Endothelial cell of umbilical vein (primary cell): ENCODE results near the gene FBXL17.

ENCODE experiments used
- EZH2 ChIP-seq: IDR thresholded peaks from 2 replicates; pipeline ENCODE4 v1.6.1; 2012; ENCODE audit warnings: borderline replicate concordance, low read depth, mild to moderate bottlenecking, moderate library complexity, low read length, inconsistent platforms; ENCODE audit not compliant: severe bottlenecking
- GATA2 ChIP-seq: IDR thresholded peaks from 2 replicates; pipeline ENCODE4 v1.7.0; 2011; ENCODE audit warnings: low read depth, mild to moderate bottlenecking, moderate library complexity, mixed read lengths, low read length; ENCODE audit not compliant: insufficient read length, insufficient read depth
- JUN ChIP-seq: IDR thresholded peaks from 2 replicates; pipeline ENCODE4 v1.6.1; 2011; ENCODE audit warnings: borderline replicate concordance, low read depth; ENCODE audit not compliant: insufficient read length, insufficient read depth
- POLR2A ChIP-seq: IDR thresholded peaks from 2 replicates; pipeline ENCODE4 v1.6.1; 2012; ENCODE audit warnings: low read depth, mild to moderate bottlenecking, control low read depth, low read length
- POLR2AphosphoS5 ChIP-seq: IDR thresholded peaks from 2 replicates; pipeline ENCODE4 v1.6.1; 2012; ENCODE audit warnings: low read depth, mild to moderate bottlenecking, control low read depth, low read length, moderate library complexity; ENCODE audit not compliant: insufficient read depth
- TF ChIP-seq, protein P1 (sequence below), 2 donors: IDR thresholded peaks; 1 replicate in 1 of 2; 2 replicates in 1 of 2; pipeline ENCODE4 v1.5.1; 2011; ENCODE audit warnings: low read length in 2 of 2, mild to moderate bottlenecking in 2 of 2, moderate library complexity in 2 of 2, control low read depth in 1 of 2, inconsistent platforms in 1 of 2, low read depth in 1 of 2; ENCODE audit not compliant: insufficient read depth in 1 of 2; ENCODE audit errors: extremely low read depth in 1 of 2
- TF ChIP-seq, protein P2 (sequence below): IDR thresholded peaks from 2 replicates; pipeline ENCODE4 v1.6.1; 2011; ENCODE audit not compliant: insufficient read depth, insufficient read length

DNA sequence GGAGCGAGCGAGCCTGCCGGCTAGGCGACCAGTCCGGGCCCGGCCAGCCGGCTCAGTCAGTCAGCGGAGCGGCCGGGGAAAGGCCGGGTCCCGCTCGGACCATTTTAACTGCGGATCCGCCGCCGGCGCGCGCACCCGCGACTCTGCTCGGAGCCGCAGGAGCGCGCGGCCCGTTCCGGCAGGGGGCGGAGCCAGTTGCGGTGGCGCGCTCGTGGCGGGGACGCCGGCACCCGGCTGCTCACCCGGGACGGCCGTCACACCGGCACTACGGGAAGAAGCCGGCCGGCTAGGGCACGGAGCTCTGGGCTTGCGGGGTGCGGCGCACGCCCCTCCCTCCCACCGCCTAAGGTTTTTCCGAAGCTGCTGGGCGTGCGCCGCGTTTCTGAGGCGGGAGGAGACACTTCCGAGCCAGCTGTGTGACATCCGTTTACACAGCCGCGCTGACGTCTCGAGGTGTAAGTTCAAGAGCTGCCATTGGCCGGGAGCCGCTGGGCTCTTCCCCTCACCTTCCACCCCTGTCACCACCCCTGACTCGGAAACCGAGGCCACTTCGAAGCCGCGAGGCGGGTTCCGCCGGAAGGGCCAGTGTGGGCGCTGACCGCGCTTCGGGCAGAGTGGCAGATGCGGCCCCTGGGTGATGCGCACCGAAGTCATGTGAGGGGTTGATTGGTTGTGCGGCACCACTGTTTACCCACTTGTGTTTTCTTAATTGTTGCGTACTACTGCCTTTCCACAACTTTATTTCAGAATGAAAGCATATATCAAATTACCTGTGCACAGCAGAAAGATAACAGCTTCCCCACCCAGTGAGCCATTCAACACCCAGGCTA is at the start of gene FBXL17:
- TF ChIP-seq, protein P1, sequence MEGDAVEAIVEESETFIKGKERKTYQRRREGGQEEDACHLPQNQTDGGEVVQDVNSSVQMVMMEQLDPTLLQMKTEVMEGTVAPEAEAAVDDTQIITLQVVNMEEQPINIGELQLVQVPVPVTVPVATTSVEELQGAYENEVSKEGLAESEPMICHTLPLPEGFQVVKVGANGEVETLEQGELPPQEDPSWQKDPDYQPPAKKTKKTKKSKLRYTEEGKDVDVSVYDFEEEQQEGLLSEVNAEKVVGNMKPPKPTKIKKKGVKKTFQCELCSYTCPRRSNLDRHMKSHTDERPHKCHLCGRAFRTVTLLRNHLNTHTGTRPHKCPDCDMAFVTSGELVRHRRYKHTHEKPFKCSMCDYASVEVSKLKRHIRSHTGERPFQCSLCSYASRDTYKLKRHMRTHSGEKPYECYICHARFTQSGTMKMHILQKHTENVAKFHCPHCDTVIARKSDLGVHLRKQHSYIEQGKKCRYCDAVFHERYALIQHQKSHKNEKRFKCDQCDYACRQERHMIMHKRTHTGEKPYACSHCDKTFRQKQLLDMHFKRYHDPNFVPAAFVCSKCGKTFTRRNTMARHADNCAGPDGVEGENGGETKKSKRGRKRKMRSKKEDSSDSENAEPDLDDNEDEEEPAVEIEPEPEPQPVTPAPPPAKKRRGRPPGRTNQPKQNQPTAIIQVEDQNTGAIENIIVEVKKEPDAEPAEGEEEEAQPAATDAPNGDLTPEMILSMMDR (IDR thresholded peaks at IDR 0.05; ENCODE audit: extremely low read depth in 1 of 2, insufficient read depth in 1 of 2, low read depth in 1 of 2, low read length in 2 of 2), result no peak
- TF ChIP-seq, protein P2, sequence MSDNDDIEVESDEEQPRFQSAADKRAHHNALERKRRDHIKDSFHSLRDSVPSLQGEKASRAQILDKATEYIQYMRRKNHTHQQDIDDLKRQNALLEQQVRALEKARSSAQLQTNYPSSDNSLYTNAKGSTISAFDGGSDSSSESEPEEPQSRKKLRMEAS, result no peak
- TF ChIP-seq EZH2 (no peak), JUN (no peak), POLR2A (peak; percentile 66), POLR2AphosphoS5 (no peak), GATA2 (no peak)
